SK-N-SH treated with all-trans-retinoic acid at 6 μM for 48 hours (cell line): Measurements from ENCODE around the gene REN.

Source experiments
- BACH2 ChIP-seq: fragments of 250-450 bp; sonication (Bioruptor Pico); IDR thresholded peaks from 2 replicates; pipeline ENCODE4 v1.9.0; 2021; ENCODE audit warnings: mild to moderate bottlenecking, borderline replicate concordance
- OSR1 ChIP-seq: fragments of 250-450 bp; sonication (Bioruptor Pico); IDR thresholded peaks from 2 replicates; pipeline ENCODE4 v1.8.0; 2022; ENCODE audit warnings: moderate library complexity, mild to moderate bottlenecking, inconsistent platforms
- RARB ChIP-seq: fragments of 250-450 bp; sonication (Bioruptor Pico); IDR thresholded peaks from 2 replicates; pipeline ENCODE4 v1.8.0; 2021; ENCODE audit warnings: mild to moderate bottlenecking, moderate library complexity
- ZFP30 ChIP-seq: fragments of 450-650 bp; formaldehyde crosslinking; IDR thresholded peaks from 2 replicates; pipeline ENCODE4 v1.5.0; 2022; ENCODE audit warnings: mild to moderate bottlenecking, moderate library complexity
- ZNF70 ChIP-seq: fragments of 450-650 bp; formaldehyde crosslinking; IDR thresholded peaks from 2 replicates; pipeline ENCODE4 v1.5.0; 2020; ENCODE audit warnings: mild to moderate bottlenecking, moderate library complexity
- TF ChIP-seq, protein P1 (sequence below): fragments of 250-450 bp; sonication (Bioruptor Pico); IDR thresholded peaks from 2 replicates; pipeline ENCODE4 v1.8.0; 2020; ENCODE audit warnings: mild to moderate bottlenecking, moderate library complexity, borderline replicate concordance

- TF ChIP-seq, protein P1, sequence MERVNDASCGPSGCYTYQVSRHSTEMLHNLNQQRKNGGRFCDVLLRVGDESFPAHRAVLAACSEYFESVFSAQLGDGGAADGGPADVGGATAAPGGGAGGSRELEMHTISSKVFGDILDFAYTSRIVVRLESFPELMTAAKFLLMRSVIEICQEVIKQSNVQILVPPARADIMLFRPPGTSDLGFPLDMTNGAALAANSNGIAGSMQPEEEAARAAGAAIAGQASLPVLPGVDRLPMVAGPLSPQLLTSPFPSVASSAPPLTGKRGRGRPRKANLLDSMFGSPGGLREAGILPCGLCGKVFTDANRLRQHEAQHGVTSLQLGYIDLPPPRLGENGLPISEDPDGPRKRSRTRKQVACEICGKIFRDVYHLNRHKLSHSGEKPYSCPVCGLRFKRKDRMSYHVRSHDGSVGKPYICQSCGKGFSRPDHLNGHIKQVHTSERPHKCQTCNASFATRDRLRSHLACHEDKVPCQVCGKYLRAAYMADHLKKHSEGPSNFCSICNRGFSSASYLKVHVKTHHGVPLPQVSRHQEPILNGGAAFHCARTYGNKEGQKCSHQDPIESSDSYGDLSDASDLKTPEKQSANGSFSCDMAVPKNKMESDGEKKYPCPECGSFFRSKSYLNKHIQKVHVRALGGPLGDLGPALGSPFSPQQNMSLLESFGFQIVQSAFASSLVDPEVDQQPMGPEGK, result no peak
- TF ChIP-seq RARB (CRISPR knock-in tag), result no peak
- no peak for TF ChIP-seq OSR1 (CRISPR knock-in tag)
- no peak for TF ChIP-seq ZNF70 (CRISPR knock-in tag)
- no peak for TF ChIP-seq ZFP30 (CRISPR knock-in tag)
- TF ChIP-seq BACH2 (CRISPR knock-in tag), result no peak
Observed at GRCh38 chr1:204123376-204123775, 42.8 kb downstream of the REN start.
